Tibial nerve (tissue), 4 donors: ENCODE data around the gene ANO8. TPM values are rescaled to one million over a fixed set of nuclear protein-coding genes. Genes with fewer than 3 reads are reported as not detected.

Experiments
- DNase-seq, 2 donors: peaks; one replicate each; pipeline ENCODE4 v3.0.0-alpha.2; 2019; ENCODE audit warnings: low spot score in 2 of 2
- H3K27ac ChIP-seq, 4 donors: fragments of 200-600 bp; sonication (generic) in 3 of 4; one replicate each; pipeline ENCODE4 v1.5.1; 2017 to 2019; ENCODE audit warnings: mild to moderate bottlenecking in 1 of 4
- H3K27me3 ChIP-seq, 2 donors: fragments of 200-600 bp; sonication (generic) in 1 of 2; one replicate each; pipeline versions ENCODE4 v1.5.1 to v1.6.0; 2017 to 2019
- H3K36me3 ChIP-seq, 3 donors: fragments of 200-600 bp; sonication (generic); one replicate each; pipeline ENCODE4 v1.5.1; 2018 to 2019
- H3K4me1 ChIP-seq, 4 donors: fragments of 200-600 bp; sonication (generic) in 3 of 4; one replicate each; pipeline ENCODE4 v1.5.1; 2017 to 2019
- H3K4me3 ChIP-seq, 4 donors: fragments of 200-600 bp; sonication (generic) in 3 of 4; one replicate each; pipeline ENCODE4 v1.5.1; 2017 to 2019; ENCODE audit warnings: mild to moderate bottlenecking in 1 of 4, moderate library complexity in 1 of 4
- H3K9me3 ChIP-seq, 4 donors: fragments of 200-600 bp; sonication (generic) in 3 of 4; one replicate each; pipeline ENCODE4 v1.5.1; 2017 to 2019
- CTCF ChIP-seq, 5 experiments: fragments of 200-600 bp in 3 of 5; fragments of 450-650 bp in 2 of 5; sonication (generic) in 3 of 5; IDR thresholded peaks; one replicate each; pipeline ENCODE4 v1.5.1; 2016 to 2019; ENCODE audit warnings: antibody characterized with exemption in 5 of 5, mild to moderate bottlenecking in 3 of 5, moderate library complexity in 2 of 5
- EP300 ChIP-seq, 2 donors: sonication (generic); formaldehyde crosslinking; IDR thresholded peaks; one replicate each; pipeline ENCODE4 v1.6.1; 2017; ENCODE audit warnings: antibody characterized with exemption in 2 of 2, mild to moderate bottlenecking in 1 of 2
- POLR2A ChIP-seq, 2 donors: fragments of 450-650 bp; IDR thresholded peaks; one replicate each; pipeline ENCODE4 v1.6.1; 2017; ENCODE audit warnings: antibody characterized with exemption in 2 of 2, mild to moderate bottlenecking in 2 of 2, moderate library complexity in 2 of 2
- WGBS, 2 donors: methylation state at CpG; one replicate each; pipeline ENCODE4 v1.1.5; 2018; 5-methylcytosine and 5-hydroxymethylcytosine counted together
- total RNA-seq, 4 donors: library from RNA; depleted of rRNA; stranded (reverse); fragments of >200 nt; gene quantifications; one replicate each; pipeline ENCODE4 v1.1.0, GENCODE V29; 2016

ANO8 gene
- total RNA-seq, 4 donors from 2014 or later = 10.7 to 23.1 (median 13.3) TPM

GRCh38 chr19:17286752-17287151 lies 47.9 kb downstream of the ANO8 start:
- H3K4me3 ChIP-seq = no peak overlapping the region
- peaks cover 0 to 19% (median 8%) of the 10 kb centered on the region in 4 donors for H3K4me1 ChIP-seq
- DNase-seq = no peak
- TF ChIP-seq EP300 (IDR thresholded peaks at IDR 0.05) = no peak
- TF ChIP-seq CTCF (IDR thresholded peaks at IDR 0.05) = no peak
- TF ChIP-seq POLR2A (IDR thresholded peaks at IDR 0.05) = no peak
- peaks cover 0 to 17% of the 10 kb centered on the region in 2 donors for H3K27me3 ChIP-seq
- no peaks in the 10 kb centered on the region for H3K9me3 ChIP-seq
- WGBS, 2 donors = 87 to 90% methylated on average over 9 of the region's 9 CpGs
- no peak overlapping the region for H3K27ac ChIP-seq
- peaks cover 0 to 20% (median 0%) of the 10 kb centered on the region in 3 donors for H3K36me3 ChIP-seq

GRCh38 chr19:17286263-17286662 lies 48.4 kb downstream of the ANO8 start:
- Histone ChIP-seq H3K27ac (no peak overlapping the region), H3K9me3 (no peaks in the 10 kb centered on the region), H3K4me3 (no peak overlapping the region), H3K27me3 (peaks cover 0 to 22% of the 10 kb centered on the region in 2 donors), H3K4me1 (peaks cover 0 to 24% (median 12%) of the 10 kb centered on the region in 4 donors), H3K36me3 (peaks cover 0 to 20% (median 0%) of the 10 kb centered on the region in 3 donors)
- no peak for DNase-seq
- TF ChIP-seq EP300 (IDR thresholded peaks at IDR 0.05) = no peak
- no peak for TF ChIP-seq CTCF (IDR thresholded peaks at IDR 0.05)
- TF ChIP-seq POLR2A (IDR thresholded peaks at IDR 0.05) = no peak
- WGBS, 2 donors = 89 to 91% methylated on average over 8 to 11 of the region's 11 CpGs

- DNase-seq = no peak
- H3K4me3 ChIP-seq = no peak overlapping the region
- no peak overlapping the region for H3K27ac ChIP-seq
- H3K27me3 ChIP-seq = peaks cover 0 to 25% of the 10 kb centered on the region in 2 donors
- TF ChIP-seq CTCF (IDR thresholded peaks at IDR 0.05) = no peak
- TF ChIP-seq POLR2A (IDR thresholded peaks at IDR 0.05) = no peak
- TF ChIP-seq EP300 (IDR thresholded peaks at IDR 0.05) = no peak
- WGBS, 2 donors = 88 to 92% methylated on average over 16 of the region's 18 CpGs
- no peaks in the 10 kb centered on the region for H3K9me3 ChIP-seq
- H3K4me1 ChIP-seq = peaks cover 0 to 24% (median 12%) of the 10 kb centered on the region in 4 donors
- peaks cover 0 to 20% (median 0%) of the 10 kb centered on the region in 3 donors for H3K36me3 ChIP-seq
Observed at GRCh38 chr19:17285415-17286135, 49.1 kb downstream of the ANO8 start.

GRCh38 chr19:17283504-17283996 lies 51.1 kb downstream of the ANO8 start:
- Histone ChIP-seq H3K4me1 (peaks cover 0 to 19% (median 12%) of the 10 kb centered on the region in 4 donors), H3K36me3 (peaks cover 0 to 26% (median 0%) of the 10 kb centered on the region in 3 donors), H3K4me3 (no peak overlapping the region), H3K27me3 (peaks cover 0 to 25% of the 10 kb centered on the region in 2 donors), H3K27ac (no peak overlapping the region), H3K9me3 (no peaks in the 10 kb centered on the region)
- no peak for DNase-seq
- 86 to 94% methylated on average over 3 to 4 of the region's 7 CpGs for WGBS, 2 donors
- TF ChIP-seq EP300 (IDR thresholded peaks at IDR 0.05) = no peak
- no peak for TF ChIP-seq CTCF (IDR thresholded peaks at IDR 0.05)
- no peak for TF ChIP-seq POLR2A (IDR thresholded peaks at IDR 0.05)

- peak; percentile 67 to 76 for DNase-seq
Observed at GRCh38 chr19:17282488-17283125, 52.0 kb downstream of the ANO8 start.

More at GRCh38 chr19:17282488-17283125, 52.0 kb downstream of the ANO8 start:
- Histone ChIP-seq H3K27me3 (peaks cover 0 to 25% of the 10 kb centered on the region in 2 donors), H3K36me3 (peaks cover 0 to 36% (median 0%) of the 10 kb centered on the region in 3 donors), H3K4me1 (peaks cover 0 to 19% (median 12%) of the 10 kb centered on the region in 4 donors), H3K9me3 (no peaks in the 10 kb centered on the region), H3K4me3 (peak overlapping the region in 3 of 4 donors; percentile 28 to 43 (median 41)), H3K27ac (no peak overlapping the region)
- WGBS, 2 donors = 1 to 3% methylated on average over 40 to 43 of the region's 45 CpGs
- TF ChIP-seq CTCF (IDR thresholded peaks at IDR 0.05) (peak; percentile 87 to 97 (median 94)), EP300 (IDR thresholded peaks at IDR 0.05) (no peak)
